Subcutaneous adipose tissue (tissue), 4 donors: Measurements from ENCODE around the gene RIPK4. TPM values are rescaled to one million over a fixed set of nuclear protein-coding genes. Genes with fewer than 3 reads are reported as not detected.

Experiments used
- CTCF ChIP-seq: fragments of 450-650 bp; IDR thresholded peaks from one replicate; pipeline ENCODE4 v1.5.1; 2016; ENCODE audit warnings: low read depth, mild to moderate bottlenecking, control low read depth, antibody characterized with exemption, moderate library complexity
- total RNA-seq, 4 donors: library from RNA; depleted of rRNA; stranded (reverse); fragments of >200 nt; gene quantifications; one replicate each; pipeline ENCODE4 v1.1.0, GENCODE V29; 2016

The RIPK4 gene
- total RNA-seq, 4 donors from 2014 or later: 0.16 TPM; not detected in 3

DNA sequence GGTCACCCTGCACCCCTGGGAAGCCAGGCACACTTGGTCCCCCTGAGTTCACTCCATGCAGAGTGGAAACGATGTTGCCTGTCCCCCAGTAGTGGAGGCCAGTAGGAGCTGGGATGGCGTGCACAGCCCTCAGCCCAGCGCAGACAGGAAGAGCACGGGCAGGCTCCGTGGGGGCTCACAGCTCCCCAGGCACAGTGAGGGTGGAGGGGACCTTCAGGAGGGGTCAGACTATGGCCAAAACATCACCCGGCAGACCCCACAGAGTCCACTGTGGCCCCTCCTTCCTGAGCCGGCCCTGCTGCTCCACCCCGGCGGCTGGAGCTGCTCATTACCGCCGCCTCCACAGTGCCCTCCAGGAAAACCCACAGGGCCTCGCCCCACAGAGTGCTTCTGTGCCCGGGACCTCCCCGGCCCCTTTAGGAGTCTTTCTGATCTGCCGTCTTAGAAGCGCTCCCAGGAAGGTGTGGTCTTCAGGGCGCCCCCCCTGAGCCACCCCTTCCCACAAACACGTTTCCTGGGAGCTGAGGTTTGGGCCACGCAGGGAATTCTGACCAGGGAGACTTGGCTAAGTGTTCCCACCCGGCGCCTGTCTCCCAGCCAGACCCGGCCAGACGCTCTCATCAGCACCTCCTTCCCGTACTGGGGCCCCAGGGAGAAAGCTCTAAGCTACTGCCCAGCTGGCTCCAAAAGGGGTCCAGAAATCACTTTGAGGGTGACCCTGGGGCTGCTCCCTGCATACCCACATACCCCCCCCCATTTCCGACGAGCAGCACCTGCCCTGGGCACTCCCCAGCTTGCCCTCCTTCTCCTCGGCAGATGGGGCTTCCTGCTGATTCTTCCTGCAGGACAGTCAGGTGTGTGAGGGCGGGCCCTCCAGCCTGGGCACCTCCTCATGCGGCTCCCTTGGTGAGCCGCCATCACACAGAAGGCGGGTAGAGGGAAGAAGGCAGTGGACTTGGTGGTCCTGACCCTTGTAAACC lies 38.8 kb downstream of the RIPK4 start:
- no peak for TF ChIP-seq CTCF

DNA sequence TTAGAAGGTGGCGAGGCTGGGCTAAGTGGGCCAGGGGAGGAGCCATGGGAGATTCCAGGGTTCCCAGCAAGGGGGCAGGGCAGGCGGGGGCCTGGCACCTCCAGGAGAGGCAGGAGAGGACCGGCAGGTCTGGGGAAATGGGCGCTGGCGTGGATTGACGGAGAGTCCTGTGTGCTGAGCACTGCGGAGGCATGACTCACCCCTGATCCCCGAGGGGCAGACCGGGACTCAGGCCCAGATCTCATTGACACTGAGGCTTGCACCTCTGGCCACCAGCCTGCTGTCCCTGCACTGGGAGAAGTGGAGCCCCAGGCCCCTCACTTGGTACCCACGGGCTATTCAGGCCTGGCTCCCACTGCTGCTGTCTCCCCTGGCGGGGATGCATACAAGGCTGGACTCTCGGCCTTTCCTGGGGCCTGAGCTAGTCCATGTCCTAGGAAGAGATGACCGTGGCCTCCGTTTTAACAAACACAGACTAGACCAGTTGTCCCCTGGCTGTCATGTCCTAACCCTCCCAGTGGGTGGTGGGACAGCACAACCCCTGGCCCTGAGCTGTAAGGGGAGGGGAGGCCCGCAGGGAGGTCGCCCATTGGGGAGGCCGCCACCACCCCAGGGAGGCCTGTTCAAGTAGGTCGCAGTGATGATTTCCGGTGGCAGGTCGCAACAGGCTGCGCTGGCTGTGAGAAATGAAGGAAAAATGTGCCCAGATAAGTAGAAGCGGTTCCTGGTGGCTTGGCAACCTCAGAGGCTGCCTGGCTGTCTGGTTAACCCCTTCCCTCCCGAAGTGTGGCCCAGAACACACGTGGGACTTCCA lies 39.7 kb downstream of the RIPK4 start:
- TF ChIP-seq CTCF: no peak

- TF ChIP-seq CTCF: no peak
Measured at GRCh38 chr21:41726630-41726969, 40.3 kb downstream of the RIPK4 start.

- TF ChIP-seq CTCF: no peak
Measured at GRCh38 chr21:41726058-41726558, 40.7 kb downstream of the RIPK4 start.

DNA sequence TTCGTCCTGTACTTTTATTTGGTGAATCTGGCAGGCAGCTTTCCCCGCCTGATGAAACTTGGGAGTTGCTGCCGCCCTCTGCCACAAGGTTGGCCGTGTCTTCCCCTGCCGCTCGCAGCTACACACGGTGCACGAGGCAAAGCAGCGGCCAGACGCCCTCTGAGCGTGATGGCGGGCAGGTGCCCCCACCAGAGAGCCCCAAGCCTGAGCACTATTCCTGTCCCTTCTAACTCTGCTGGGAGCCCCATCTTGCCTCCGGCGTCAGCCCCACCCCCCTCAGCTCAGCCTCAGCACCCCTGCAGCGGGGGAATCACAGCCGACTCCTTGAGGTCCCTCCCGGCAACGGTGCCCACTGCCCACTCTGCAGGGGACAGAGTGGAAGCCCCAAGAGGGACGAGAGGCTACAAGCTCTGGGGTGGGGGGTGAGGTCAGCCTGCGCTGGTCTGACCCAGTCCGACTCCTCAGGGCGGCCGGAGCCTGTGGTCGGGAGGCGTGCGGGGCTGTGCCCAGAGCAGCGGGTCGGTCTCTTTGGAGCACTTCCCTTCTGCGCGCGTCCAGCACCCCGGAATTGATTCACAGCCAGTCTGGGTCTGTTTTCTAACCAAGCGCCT lies 41.3 kb downstream of the RIPK4 start:
- no peak for TF ChIP-seq CTCF

DNA sequence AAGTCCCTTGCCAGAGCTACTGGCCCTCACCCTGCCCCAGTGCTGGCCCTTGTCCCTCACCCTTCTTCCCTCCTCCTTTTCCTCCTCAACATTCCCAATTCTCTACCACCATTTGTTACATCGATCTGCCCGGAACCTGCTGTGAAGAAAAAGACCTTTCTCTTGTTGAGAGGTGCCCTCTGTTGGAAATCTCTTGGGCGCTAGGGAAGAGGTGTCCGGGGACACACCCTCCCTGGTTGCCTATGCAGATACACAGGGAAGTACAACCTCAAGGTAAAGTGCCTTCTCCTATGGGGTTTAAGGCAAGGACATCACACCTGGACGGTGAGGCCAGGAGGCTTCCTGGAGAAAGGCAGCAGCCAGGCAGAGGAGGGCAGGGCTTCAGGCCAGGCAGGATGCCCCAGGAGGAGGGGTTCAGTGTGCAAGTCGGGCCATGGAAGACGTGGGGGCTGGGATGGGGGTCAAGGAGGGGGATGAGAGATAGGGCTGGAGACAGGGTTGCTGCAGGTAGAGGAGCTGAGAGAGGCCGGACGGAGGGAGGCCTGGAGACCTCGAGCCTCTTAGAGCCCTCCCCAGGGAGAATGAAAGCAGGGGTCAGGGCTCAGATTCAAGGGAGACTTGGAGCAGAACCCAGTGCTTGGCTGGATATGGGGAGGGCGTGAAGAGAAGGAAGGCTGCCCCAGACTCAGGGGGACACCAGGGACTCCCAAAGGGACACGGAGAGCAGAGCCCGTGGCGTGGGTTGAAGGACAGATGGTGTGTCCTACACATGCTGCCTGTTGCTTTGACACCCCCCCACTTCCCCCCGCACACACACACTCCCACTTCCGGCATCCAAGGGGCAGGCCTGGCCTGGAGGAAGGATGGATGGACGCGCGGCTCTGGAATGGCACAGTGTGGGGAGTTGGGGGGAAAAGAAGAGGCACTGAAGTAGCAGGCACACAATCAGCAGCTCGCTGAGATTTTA lies 44.5 kb downstream of the RIPK4 start:
- TF ChIP-seq CTCF: no peak
